ENCODE results near the gene DOK7.

DNA sequence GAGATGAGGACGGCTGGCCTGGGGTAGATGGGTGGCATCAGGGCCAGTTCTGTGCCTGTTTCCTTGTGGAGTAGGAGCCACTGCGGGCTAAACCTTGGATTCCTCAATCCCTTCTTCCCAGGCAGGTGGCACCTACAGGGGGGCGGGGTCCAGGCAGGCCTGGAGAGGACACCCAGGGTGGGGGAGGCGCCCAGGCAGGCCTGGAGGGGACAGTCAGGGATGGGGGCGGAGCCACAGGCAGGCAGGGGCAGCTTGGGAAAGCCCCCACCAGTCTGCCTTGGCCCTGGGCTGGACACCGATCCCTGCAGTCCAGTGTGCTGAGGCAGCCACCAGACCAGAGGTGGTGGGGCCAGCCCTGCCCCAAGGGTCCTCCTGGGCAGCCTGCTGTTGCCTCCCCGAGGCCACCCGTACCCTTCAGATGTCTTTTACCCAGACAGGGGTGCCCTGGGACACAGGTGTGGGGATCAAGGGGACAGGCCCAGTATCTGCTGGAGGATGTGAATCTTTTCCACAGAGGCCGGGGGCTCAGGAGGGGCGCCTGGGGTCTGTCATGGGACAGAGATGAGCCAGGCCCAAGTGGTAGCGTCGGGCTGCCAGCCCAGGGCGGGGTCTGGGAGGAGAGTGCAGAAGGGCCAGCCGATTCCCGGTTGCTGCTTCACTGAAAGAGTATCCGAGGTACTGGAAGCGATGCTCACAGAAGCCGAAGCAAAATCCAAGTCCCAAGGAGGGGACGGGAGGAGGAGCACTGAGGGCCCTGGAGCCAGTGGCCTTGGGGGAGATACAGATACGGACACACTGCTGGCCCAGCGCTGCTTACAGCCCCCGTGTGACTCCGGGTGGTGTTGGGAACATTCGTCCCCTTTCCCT lies 34.6 kb downstream of the DOK7 start:
- TF ChIP-seq, protein P1, sequence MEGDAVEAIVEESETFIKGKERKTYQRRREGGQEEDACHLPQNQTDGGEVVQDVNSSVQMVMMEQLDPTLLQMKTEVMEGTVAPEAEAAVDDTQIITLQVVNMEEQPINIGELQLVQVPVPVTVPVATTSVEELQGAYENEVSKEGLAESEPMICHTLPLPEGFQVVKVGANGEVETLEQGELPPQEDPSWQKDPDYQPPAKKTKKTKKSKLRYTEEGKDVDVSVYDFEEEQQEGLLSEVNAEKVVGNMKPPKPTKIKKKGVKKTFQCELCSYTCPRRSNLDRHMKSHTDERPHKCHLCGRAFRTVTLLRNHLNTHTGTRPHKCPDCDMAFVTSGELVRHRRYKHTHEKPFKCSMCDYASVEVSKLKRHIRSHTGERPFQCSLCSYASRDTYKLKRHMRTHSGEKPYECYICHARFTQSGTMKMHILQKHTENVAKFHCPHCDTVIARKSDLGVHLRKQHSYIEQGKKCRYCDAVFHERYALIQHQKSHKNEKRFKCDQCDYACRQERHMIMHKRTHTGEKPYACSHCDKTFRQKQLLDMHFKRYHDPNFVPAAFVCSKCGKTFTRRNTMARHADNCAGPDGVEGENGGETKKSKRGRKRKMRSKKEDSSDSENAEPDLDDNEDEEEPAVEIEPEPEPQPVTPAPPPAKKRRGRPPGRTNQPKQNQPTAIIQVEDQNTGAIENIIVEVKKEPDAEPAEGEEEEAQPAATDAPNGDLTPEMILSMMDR (IDR thresholded peaks at IDR 0.05) = no peak
- no peak for TF ChIP-seq ZFX (IDR thresholded peaks at IDR 0.05; ENCODE audit: borderline replicate concordance)

Measured in 22Rv1 (cell line).